ENCODE results near the gene RNU2-1.
"Not testable (repeated sequence)": the region's sequence is repeated elsewhere in the genome, so short reads cannot be mapped to it uniquely, and the experiment has no call there.

DNA sequence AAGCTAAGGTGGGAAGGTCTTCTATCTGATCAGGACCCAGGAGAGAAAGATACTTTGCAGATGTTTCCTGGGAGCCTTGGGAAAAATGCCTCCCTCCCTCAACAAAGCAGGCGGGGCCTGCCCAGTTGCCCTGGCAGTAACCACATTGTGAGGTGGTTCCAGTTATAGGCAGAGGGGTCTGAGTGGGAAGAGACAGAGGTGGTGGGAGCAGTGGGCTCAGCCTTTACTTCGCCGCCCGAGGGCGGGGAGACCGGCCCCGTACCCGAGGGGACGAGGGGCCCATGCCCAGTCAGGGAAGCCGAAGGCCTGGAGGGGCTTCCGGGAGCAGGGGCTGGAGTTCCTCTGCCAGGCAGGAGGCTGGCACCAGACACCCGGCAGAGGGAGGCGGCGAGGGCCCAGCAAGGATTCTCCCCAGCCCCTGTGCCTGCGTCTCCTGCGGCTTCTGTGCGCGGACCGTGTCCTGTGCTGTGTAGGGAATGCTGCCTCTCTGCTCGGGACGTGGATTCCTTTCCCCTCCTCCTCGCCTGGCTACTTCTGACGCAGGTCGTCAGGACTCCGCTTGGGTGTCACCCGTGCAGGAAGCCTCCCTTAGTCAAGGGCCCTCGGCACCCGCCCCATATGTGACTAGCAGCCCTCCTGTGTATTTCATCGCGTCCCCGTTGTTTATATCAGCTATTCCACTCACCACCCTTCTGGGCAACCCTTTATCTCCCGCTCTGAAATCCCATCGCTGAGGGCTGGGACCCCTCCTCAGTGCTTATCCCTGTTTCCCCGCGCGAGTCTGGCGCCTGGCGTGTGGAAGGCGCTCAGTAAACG, 2.4 kb downstream of the RNU2-1 start:
- not testable (repeated sequence) for TF ChIP-seq EZH2 (IDR thresholded peaks at IDR 0.05; ENCODE audit: low read length, missing control alignments)
- TF ChIP-seq, protein P1, sequence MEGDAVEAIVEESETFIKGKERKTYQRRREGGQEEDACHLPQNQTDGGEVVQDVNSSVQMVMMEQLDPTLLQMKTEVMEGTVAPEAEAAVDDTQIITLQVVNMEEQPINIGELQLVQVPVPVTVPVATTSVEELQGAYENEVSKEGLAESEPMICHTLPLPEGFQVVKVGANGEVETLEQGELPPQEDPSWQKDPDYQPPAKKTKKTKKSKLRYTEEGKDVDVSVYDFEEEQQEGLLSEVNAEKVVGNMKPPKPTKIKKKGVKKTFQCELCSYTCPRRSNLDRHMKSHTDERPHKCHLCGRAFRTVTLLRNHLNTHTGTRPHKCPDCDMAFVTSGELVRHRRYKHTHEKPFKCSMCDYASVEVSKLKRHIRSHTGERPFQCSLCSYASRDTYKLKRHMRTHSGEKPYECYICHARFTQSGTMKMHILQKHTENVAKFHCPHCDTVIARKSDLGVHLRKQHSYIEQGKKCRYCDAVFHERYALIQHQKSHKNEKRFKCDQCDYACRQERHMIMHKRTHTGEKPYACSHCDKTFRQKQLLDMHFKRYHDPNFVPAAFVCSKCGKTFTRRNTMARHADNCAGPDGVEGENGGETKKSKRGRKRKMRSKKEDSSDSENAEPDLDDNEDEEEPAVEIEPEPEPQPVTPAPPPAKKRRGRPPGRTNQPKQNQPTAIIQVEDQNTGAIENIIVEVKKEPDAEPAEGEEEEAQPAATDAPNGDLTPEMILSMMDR (conservative IDR thresholded peaks at IDR 0.05 in 1 of 2, IDR thresholded peaks at IDR 0.05 in 1 of 2; ENCODE audit: low read depth in 1 of 2, low read length in 2 of 2) = not testable (repeated sequence)

Data from fibroblast of lung (primary cell).